GM19043 (cell line): ENCODE data around the gene NHSL2.
"Not testable (repeated sequence)": the region's sequence is repeated elsewhere in the genome, so short reads cannot be mapped to it uniquely, and the experiment has no call there.

Experiments
- ATAC-seq: cut with Tn5 transposase; IDR thresholded peaks from one replicate; pipeline ENCODE4 v1.9.1; 2021; ENCODE audit warnings: low read depth; ENCODE audit not compliant: unreplicated experiment

NHSL2 gene

GRCh38 chrX:72038016-72038415 lies 127.4 kb downstream of the NHSL2 start:
- ATAC-seq = no peak

- ATAC-seq = no peak
Measured at GRCh38 chrX:72038868-72039267, 128.2 kb downstream of the NHSL2 start.

DNA sequence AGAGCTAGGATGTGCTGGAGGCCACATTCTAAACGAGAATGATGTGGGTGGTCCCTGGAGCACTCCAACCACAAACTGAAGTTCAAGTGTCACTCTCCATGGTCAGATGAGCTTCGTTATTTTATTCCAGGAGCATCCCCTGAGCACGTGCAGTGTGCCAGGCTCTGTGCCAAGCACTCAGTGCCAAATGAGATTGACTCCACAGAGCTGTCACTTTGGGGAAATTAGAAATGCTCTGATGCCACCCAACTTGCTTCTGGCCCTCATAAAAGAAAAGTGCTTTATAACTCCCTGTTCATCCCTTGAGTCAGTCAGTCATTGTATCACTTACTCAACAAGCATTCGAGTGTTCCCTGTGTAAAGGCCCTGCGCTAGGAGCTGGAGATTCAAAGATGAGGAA lies 129.9 kb downstream of the NHSL2 start:
- no peak for ATAC-seq

DNA sequence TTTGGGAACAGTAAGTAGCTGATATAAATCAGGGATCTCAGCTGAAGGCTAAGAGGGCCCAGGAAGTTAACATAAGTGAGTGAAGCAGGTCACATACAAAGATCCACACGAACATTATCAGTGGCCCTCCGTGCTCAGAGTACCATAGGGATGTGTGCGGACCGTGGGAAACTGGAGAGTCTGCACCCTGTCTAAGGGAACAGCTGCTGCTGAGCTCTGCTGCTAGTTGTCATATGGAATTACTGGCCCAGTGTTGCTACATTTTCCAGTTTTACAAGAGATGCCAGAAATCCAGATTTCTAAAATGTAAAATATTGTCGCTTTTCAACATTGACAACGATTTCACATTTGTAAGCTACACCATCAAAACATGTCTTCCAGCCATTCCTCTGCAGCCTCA lies 130.5 kb downstream of the NHSL2 start:
- no peak for ATAC-seq

DNA sequence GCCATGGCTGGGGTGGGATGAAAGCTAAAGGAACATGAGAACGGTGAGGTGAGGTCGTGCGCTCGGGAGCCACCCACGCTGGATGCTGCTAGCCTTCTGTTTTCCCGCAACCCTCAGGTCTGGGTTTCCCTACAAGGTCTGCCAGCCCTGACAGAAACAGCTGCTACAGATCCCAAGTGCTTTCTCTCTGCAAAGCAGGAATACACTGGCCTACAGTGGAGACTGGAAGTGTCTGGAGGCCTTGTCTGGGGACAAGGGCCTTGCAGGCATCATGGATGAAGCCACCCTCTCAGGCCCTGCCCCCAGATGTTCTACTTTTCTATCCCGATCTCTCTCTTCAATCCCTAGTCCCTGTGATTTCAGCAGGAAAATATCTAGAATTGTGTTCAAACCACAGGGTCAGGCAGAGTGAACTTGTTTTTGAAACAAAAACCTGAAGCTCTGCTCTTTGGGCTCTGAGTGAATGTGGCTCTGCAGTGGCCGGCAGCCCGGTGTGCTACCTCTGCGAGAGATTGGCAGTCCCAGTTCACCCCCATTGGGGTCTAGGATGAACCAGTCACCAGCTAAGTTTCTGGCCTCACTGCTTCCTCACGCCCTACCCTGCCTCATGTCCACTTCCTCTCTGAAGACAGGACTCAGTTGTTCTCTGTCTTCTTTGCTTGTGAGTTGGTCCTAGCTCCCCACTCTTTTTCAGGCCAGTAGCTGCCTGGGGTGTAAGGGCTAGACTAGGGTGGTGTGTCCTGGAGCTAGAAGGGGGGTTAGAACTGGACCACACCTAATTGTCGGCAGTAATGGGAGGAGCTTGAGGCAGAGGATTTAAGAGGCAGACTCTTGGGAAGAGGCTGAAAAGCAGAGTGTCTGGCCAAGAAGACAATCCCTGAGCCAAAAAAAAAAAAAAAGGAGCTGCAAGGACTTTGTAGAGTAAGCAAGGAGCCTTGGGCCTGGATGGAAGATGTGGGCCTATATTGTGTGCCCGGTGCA lies 131.5 kb downstream of the NHSL2 start:
- ATAC-seq = no peak

DNA sequence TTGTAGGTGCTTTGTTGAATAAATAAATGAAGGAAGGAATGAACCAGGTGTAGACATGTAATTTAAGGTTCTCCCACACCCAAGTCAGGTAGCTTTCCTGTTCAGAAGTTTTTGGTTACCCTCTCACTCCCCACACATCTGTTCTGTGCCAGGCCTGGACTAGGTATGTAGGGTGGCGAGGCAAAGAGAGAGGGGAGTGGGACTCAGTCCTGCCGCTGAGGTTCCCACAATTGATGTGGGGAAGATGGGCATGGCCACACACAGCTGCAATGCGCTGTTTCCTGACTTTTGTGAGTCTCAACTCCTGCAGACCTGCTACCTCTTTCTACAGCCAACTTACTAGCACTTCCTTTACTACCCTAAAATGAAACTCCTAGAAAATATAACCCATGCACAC lies 132.2 kb downstream of the NHSL2 start:
- no peak for ATAC-seq

GRCh38 chrX:72043636-72044035 lies 133.0 kb downstream of the NHSL2 start:
- no peak for ATAC-seq

GRCh38 chrX:72045141-72045540 lies 134.5 kb downstream of the NHSL2 start:
- no peak for ATAC-seq

DNA sequence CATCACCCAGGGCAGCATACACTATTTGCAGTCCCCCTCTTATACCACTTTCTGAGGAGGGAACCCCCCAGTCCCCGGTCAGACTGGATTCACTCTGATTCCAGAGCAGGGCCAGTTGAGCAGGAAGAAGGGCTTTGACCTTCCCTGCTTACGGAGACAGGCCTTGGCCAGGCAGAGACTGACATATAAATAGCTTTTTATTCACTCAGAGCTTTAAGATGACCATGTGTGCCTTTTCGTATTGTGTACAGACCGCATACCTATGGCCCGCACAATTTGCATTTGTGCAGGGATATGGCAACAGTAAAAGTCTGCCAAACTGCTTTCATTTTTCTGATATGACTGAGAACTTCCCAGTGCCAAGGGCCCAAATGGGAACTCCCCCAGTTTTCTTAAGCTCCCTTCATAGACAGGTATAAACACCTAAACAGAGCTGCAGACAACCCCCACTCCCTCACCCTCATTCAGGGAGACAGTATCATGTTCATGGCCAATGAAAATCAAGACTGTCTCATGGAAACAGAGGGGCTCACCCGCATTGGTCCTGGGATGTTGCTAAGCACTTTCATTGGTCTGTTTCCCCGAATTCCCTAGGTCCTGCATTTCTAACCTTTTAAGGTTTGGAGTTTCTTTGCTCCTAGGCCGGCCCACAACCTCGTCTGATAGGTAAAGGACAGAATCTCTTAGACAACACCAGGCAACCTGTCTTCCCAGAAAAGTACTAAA lies 135.1 kb downstream of the NHSL2 start:
- ATAC-seq = no peak

- ATAC-seq = no peak
Measured at GRCh38 chrX:72046447-72046846, 135.8 kb downstream of the NHSL2 start.

GRCh38 chrX:72048510-72049455 lies 138.1 kb downstream of the NHSL2 start:
- no peak for ATAC-seq

DNA sequence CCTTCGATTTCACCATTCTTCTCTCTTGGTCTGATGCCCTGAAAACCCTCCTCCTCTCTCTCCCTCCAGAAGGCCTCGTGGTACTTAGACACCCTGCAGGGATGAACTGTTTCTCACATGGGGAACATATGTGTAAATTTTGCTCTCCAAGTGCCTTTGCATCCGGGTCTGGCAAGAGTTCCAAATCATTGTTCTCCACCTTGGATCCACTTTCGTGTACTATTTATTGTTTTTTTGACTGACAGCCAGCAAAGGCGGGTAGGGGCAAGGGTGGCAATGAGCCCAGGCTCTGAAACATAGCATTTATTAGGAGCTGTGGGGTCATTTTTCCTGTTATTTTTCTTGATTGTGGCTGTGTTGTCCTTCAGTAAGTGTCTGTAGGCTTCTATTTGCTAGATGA lies 139.4 kb downstream of the NHSL2 start:
- no peak for ATAC-seq

GRCh38 chrX:72051589-72051988 lies 140.9 kb downstream of the NHSL2 start:
- no peak for ATAC-seq

DNA sequence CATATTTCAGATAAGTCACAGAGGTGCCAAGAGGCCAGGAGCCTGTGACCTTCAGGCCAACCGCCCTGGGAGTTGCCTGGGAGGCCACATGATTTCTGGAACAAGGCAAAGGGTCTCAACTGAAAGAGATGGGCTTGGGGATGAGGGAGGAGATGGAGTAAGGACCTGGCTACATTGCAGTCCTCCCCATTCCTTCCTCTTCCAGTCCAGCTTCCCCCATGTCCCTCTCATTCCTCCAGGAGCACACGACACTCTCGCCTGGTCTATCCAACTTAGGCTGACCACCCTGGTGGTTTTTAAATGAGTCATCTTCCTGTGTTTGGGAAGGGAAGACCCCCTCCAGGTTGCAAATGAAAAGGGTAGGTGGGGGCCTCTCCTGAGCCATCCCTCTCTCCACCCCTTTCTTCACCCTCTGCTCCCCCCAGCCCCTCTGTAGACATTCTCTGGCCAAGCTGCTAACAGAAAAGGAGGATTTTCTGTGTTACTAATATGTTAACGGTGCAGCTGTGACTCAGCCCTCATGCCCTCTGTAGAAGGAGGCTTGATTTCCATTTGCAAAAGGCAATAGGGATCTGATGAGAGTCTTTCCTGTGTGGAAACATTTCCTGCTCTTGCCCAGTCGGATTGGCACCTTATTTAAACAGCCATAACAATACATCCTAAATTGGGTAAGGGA lies 141.9 kb downstream of the NHSL2 start:
- ATAC-seq = no peak

- no peak for ATAC-seq
Measured at GRCh38 chrX:72053508-72053907, 142.9 kb downstream of the NHSL2 start.

DNA sequence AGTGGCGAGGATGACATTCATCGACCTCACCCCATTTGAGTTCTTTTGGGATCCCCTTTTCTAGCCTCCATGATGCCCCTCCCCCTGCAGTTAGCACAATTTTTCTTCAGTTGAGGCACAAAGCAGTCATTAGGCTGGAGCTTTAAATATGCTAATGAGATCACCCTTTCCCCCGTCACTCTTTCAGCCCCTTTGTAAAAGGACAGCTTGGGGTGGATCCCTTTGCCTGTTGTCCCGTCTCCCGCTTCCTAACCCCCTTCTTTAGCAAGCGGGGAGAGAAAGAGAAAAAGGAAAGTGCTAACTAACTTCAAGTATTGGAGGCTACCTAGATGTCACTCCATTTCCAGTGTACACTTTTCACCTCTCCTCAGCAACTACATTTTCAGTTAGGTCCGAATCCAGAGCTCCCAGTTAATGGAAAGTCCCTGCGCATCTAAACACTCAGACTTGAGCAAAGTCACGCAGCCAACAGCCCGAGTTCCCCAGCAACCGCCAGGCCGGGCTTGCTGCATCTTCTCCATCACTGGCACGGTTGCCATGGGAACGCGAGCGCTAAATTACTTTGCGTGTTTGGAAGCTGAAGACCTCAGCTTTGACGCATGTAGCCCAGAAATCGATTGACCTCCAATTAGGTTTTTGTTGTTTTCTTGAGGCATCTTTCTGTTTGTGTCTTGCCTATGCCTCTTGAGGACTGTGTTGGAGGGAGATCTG lies 144.3 kb downstream of the NHSL2 start:
- no peak for ATAC-seq

- no peak for ATAC-seq
Measured at GRCh38 chrX:72057331-72057730, 146.7 kb downstream of the NHSL2 start.

- no peak for ATAC-seq
Measured at GRCh38 chrX:72057849-72058248, 147.2 kb downstream of the NHSL2 start.

- not testable (repeated sequence) for ATAC-seq
Measured at GRCh38 chrX:72058346-72058745, 147.7 kb downstream of the NHSL2 start.
